ENCODE results near the gene SIGLEC5.

SIGLEC5 gene

GRCh38 chr19:51627491-51628138 is 2.6 kb downstream of the SIGLEC5 start:
- no peak for DNase-seq

GRCh38 chr19:51626675-51627074 is 3.5 kb downstream of the SIGLEC5 start:
- no peak for DNase-seq

- no peak for DNase-seq
Measured at GRCh38 chr19:51621178-51621577, 9.0 kb downstream of the SIGLEC5 start.

GRCh38 chr19:51615991-51616390 is 14.2 kb downstream of the SIGLEC5 start:
- no peak for DNase-seq

- no peak for DNase-seq
Measured at GRCh38 chr19:51614789-51615188, 15.4 kb downstream of the SIGLEC5 start.

- no peak for DNase-seq
Measured at GRCh38 chr19:51610576-51610975, 19.6 kb downstream of the SIGLEC5 start.

GRCh38 chr19:51607920-51608562 is 22.2 kb downstream of the SIGLEC5 start:
- DNase-seq: peak in 1 of 2 donors; percentile 39

GRCh38 chr19:51607077-51607476 is 23.1 kb downstream of the SIGLEC5 start:
- no peak for DNase-seq

GRCh38 chr19:51602189-51602854 is 27.9 kb downstream of the SIGLEC5 start:
- no peak for DNase-seq

GRCh38 chr19:51600940-51601580 is 29.1 kb downstream of the SIGLEC5 start:
- no peak for DNase-seq

GRCh38 chr19:51599084-51599483 is 31.1 kb downstream of the SIGLEC5 start:
- no peak for DNase-seq

- no peak for DNase-seq
Measured at GRCh38 chr19:51598159-51598915, 31.9 kb downstream of the SIGLEC5 start.

GRCh38 chr19:51595190-51596175 is 34.7 kb downstream of the SIGLEC5 start:
- no peak for DNase-seq

- DNase-seq: no peak
Measured at GRCh38 chr19:51594774-51595109, 35.5 kb downstream of the SIGLEC5 start.

- peak; percentile 95 to 96 for DNase-seq
Measured at GRCh38 chr19:51593969-51594773, 36.0 kb downstream of the SIGLEC5 start.

- DNase-seq: no peak
Measured at GRCh38 chr19:51593138-51593890, 36.9 kb downstream of the SIGLEC5 start.

GRCh38 chr19:51592521-51592920 is 37.7 kb downstream of the SIGLEC5 start:
- no peak for DNase-seq

GRCh38 chr19:51590441-51590840 is 39.8 kb downstream of the SIGLEC5 start:
- no peak for DNase-seq

- DNase-seq: no peak
Measured at GRCh38 chr19:51589511-51589910, 40.7 kb downstream of the SIGLEC5 start.

Data from hippocampal formation (tissue), 2 donors.